DMS 273 (cell line): ENCODE data around the gene OR10Z1.

ENCODE experiments used
- DNase-seq: peaks from one replicate; lab custom pipeline; 2025; ENCODE audit not compliant: unreplicated experiment; lab: John Stamatoyannopoulos, UW

Gene OR10Z1, protein sequence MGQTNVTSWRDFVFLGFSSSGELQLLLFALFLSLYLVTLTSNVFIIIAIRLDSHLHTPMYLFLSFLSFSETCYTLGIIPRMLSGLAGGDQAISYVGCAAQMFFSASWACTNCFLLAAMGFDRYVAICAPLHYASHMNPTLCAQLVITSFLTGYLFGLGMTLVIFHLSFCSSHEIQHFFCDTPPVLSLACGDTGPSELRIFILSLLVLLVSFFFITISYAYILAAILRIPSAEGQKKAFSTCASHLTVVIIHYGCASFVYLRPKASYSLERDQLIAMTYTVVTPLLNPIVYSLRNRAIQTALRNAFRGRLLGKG

DNA sequence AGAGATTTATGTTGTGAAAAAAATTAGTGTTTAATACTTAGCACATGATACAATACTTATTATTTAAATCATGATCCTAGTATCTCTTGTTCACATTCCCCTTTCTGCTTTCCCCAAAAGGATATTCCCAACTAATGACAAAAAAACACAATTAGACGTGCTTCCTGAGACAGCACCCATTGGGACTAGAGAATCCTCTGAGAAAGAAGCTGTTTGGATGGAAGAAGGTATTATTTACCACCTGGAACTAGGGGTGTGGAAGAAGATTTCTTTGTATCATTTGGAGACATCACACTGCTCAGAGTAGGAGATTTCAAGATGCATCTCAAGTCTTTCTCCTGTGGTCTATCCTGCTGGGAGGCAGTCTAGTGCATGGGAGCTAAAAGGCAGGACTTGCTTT is at the start of gene OR10Z1:
TSS of gene OR10Z1 (plus strand) at position 301 of the 400 bp plus-strand sequence. CDS start 1,171 bp downstream, outside the sequence.
- DNase-seq = no peak

DNA sequence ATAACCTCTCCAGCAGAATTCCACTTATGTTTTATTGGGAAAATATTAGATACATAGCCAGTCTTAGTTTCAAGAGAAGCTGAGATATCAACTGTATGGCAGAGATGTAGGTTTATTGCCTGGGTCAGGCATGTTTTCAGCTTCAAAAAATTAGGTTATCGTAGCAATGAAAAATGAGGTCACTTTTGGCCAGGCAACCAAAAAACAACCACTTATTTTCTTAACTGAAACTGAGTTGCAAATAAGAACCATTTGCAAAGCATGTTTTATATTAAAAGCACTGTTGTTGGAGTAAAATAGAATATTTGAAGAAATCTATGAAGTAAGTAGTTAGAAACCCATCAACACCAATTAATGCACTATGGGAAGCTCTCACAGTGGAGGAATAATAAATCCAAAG is 45.4 kb upstream of the OR10Z1 start:
- no peak for DNase-seq

DNA sequence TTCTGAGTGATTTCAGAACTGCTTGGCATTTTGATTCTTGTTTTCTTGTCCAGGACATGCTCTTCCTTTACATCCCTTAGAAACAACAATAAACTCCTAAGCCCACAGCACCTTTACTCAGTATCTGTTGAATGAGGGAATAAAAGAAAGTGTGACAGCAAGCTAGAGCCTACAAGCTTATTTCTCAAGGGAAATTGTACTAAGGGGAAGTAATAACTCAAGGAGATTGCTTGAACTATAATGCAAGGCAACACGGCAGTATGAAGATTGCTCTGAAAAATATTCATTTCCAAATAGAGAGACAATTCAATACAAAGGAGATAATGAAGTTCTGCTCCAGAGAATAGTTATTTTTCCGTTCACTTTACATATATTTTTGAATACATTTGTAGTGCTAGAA is 41.2 kb upstream of the OR10Z1 start:
- no peak for DNase-seq

DNA sequence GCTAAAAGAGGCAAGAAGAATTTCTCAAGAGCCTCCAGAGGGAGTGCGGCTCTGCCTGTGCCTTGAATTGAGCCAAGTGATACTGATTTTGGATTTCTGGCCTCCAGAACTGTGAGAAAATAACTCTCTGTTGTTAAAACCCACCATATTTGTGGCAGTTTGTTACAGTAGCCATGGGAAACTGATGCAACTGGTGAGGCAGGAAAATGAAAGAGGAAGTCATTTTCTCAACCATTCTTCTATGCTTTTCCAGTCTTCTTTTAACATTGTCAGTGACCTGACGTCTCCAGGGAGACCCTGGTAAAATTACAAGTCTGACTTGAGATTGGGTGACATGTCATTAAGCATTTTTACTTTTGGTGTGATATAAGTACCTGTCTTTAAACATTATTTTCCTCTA is 40.5 kb upstream of the OR10Z1 start:
- DNase-seq = no peak

DNA sequence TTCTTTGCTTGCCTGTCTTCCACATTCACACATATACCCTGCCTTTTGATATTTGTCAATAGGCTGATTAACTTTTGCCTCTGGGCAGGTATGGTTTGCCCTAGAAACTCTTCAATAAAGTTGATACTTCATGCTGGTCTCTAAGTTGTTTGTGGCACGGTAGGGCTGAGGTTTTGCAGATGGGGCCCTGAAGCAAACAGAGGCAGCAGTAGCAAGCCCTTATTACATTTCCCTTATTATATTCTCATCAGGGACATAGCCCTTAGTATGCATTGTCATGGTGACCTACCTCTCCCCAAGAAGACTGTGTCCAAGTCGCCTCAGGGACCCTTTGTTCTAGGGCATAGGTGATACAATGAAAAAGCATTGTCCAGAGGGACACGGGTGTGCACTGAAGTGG is 34.6 kb upstream of the OR10Z1 start, which contains the start of gene OR6P1:
TSS of gene OR6P1 (minus strand) at position 101 of the 400 bp plus-strand sequence. CDS start 6,976 bp downstream, outside the sequence.
- no peak for DNase-seq

DNA sequence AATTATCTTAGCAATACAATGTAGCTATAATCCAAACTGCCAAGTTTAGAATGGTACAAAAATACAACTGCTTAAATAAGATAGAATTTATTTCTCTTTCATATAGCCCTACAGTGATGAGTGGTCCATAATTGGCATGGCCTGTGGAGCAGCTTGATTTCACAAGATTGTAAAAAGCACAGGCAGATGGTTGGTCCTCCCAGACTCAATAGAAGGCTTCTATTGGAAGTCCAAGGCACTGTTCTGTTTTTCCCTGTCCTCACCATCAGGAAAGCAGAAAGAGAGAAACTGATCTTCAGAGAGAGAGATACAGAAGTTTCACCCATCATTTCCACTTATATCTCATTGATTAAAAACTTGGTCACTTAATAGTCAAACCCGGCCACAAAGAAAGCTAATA is 32.8 kb upstream of the OR10Z1 start:
- no peak for DNase-seq

DNA sequence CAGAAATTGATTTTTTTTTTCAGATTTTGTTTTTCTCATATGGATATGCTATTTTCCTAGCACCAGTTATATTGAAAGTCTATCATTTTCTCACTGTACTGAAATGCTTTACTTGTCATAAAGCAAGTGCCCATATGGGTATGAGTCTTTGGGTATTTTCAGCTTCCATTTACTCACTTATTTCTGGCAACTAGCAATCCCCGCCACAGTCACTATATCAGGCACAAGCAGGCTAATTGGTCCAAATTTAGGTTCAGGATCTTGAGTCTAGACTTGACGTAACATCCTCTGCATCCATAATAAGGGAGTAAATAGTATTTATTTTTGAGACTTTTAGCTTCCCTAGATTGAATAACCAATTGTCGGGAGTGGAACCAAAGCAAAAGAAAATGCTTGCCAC is 27.5 kb upstream of the OR10Z1 start:
- DNase-seq = no peak

DNA sequence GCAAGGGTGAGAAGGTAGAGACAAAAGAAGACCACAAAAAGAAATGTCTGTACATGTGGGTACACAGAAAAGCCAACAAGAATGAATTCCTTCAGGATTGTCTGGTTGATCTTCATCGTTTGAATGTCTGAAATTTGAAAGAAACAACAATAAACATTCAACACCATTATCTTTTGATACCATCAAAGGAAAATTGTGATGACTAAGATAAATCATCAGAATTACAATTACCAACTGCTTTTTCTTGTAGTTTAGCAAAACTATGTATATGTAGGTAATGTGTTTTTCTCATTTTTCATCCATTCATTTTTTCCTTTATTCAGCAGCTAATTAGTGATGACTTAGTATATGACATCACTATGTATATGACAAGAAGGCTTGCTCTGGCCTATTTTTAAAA is 25.3 kb upstream of the OR10Z1 start, which contains the start of gene OR10X1:
TSS of gene OR10X1 (minus strand) at position 167 of the 400 bp plus-strand sequence. CDS start at position 167, 0 bp downstream.
- no peak for DNase-seq

DNA sequence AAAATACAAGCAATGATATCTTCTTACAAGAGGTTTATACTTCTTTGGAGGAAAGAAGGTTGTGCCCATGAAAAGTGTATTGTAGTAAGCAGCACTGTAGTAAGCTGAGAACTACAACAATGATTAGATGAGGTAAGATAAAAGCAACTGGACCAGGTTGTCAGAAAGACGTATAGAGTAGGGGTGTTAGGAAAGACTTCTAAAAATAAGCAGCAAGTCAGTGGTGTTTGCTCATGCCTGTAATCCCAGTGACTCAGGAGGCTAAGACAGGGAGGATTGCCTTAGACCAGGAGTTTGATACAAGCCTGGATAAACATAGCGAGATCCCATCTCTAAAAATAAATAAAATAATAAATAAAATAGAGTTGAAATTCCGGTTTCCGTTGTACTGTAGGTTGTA is 21.1 kb upstream of the OR10Z1 start:
- DNase-seq = no peak

DNA sequence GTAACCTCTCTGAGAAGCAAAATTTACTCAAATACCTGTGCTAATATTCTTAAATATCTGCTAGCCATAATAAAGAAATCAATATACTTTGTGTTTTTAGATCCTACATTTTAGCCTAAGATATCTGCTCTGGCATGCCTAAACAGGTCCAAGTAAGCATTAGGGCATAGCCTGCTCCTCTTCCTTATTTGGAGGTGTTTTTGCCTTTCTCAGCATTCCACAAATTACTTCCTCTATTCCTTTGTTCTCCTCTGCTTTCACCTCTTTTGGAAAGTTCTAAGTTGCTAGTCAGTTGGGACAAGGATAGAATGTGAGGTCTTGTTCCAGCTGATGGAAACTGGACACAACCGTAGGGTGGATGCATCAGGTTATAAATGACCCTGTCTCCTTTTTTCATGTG is 18.1 kb upstream of the OR10Z1 start:
- no peak for DNase-seq

DNA sequence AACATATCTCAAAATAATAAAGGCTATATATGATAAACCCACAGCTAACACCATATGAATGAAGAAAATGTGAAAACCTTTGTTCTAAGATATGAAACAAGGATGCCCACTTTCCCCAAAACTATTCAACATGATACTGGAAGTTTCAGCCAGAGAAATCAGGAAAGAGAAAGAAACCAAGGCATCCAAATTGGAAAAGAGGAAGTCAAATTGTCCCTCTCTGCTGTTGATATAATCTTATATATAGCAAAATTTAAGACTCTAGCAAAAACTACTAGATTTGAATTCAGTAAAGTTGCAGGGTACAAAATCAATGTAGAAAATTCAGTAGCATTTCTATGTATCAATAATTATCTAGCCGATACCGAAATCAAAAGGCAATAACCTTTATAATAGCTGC is 4.3 kb upstream of the OR10Z1 start:
- no peak for DNase-seq

DNA sequence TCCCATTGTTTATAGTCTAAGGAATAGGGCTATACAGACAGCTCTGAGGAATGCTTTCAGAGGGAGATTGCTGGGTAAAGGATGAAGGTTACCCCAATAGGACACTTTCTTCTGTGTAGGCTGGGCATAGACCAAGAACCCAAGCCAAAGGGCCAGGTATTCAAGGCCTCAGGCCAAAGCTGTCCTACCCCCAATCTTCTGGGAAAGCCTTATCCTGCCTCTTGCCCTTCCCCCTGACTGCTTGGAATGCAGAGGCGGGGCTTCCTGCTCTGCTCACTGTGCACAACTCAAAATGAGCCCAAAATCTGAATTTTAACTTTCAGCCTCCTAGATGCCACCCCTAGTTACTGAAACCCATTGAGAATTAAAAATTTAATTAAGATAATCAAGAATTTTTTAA is 2.2 kb downstream of the OR10Z1 start:
- DNase-seq = no peak

DNA sequence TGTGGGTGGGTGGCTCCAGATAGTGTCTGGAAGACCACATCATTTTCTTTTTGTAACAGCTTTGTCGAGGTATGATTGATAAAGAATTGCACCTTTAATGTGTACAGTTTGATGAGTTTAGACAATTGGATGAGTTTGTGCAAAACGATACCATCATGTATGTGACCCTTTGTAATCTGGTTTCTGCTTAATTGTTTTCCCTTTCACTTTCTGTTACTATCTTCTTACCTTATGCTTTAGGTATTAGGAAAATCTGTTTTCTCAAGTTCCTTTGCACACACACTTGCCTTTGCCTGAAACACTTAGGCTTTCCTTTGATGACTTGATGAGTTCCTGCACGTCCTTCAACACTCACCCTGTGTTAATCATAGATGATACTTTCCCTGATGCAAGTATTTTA is 6.8 kb downstream of the OR10Z1 start:
- no peak for DNase-seq

DNA sequence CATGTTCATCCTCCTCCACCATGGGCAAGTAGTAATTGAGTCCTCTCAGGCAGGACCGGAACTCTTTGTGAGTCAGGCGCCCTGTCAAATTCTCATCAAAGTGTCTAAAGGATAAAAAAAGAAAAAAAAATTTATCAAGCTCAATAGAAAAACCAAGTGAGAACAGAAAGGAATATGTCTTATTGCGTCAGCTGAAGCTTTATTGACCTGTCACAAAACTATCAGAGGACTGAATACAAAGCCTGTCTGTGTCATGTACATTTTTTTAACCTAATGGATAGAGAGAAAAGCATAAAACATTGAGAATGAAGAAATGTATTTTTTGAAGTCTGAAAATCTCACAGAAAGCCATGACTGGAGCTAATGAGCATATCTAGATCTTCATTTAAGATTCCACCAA is 8.7 kb downstream of the OR10Z1 start:
- no peak for DNase-seq

DNA sequence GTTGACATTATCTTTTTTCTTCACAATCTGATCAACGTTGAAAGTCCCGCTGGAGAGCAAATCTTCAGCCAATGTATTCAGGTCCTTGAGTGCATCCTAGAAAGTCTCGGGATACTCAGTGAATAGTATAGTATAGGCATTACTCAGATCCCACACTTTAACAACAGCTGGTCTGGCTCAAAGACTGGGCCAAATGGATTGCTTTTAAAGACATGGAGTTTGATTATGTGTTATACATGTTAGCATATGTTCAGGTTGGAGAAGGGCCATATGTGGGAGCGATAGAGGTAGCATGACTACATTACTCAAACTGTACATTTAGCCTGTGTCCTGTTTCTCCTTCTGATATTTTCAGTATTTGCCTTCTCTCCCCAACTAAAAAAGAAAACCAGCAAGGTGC is 33.1 kb downstream of the OR10Z1 start:
- DNase-seq = no peak

DNA sequence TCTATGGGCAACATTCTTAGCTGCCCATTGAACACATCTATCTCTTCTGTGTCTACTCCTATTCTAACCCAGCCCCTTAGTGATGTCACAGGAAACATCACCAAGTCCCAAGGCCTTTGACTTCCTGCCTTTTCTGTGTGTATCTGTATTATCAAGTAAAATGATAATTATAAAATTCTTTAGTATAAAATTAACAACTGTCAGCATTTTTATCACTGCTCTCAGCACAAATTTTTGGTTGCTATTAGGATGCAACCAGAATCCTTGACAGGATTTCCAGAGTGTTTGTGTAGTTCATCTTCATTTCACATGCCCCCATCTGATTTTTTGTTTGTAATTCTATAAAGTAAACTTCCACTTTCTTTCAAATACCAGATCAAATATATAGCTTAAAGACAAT is 33.8 kb downstream of the OR10Z1 start:
- no peak for DNase-seq

DNA sequence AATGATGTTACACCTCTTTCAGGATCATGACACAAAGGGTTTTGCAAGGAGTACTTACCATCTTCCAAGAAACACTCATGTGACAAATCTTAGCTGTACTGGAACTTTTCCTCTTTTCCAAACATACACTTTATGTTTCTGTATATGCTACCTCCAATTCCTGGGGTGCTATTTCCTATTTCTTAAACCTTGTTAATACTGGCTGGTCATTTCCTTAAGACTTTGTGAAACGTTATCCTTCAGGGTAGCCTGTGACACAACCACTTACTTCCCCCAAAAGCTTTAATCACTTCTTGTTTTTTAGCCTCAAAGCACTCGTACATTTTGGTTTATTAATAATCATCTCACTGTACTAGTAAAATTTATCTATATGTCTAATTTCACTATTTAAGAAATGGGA is 39.4 kb downstream of the OR10Z1 start:
- no peak for DNase-seq

DNA sequence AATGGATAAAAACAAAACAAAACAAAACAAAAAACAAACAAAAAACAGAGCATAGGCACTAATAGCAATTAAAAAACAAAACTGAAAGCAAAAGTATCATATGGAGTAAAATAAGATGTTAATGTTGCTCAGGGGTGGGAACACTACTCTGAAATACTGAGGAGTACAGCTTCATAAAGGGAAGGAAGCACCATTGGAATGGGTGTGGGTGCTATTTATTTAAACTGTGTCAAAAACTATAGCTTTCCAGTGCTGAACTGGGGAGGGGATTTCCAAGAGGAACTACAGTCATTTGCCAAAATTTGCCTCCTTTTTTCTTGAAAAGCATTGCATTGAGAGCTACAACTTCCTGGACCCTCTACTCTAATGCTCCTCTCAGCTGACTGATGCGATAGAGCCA is 41.4 kb downstream of the OR10Z1 start:
- DNase-seq = no peak

DNA sequence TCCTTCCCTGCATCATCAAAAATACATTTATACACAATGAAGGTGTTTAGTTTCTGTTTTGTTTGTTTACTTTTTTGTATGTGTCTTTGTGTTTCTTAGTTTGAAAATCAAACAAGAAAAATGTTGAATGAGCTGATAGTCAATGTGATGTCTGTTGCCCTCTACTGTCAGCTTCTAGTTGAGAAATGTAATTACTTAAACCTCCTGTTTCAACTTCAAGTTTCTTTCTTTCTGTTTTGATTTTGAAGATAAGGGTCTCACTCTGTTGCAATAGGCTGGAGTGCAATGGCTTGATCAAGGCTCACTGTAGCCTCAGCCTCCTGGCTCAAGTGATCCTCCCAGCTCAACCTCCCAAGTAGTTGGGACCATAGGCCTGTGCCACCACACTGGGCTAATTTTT is 44.0 kb downstream of the OR10Z1 start:
- no peak for DNase-seq

DNA sequence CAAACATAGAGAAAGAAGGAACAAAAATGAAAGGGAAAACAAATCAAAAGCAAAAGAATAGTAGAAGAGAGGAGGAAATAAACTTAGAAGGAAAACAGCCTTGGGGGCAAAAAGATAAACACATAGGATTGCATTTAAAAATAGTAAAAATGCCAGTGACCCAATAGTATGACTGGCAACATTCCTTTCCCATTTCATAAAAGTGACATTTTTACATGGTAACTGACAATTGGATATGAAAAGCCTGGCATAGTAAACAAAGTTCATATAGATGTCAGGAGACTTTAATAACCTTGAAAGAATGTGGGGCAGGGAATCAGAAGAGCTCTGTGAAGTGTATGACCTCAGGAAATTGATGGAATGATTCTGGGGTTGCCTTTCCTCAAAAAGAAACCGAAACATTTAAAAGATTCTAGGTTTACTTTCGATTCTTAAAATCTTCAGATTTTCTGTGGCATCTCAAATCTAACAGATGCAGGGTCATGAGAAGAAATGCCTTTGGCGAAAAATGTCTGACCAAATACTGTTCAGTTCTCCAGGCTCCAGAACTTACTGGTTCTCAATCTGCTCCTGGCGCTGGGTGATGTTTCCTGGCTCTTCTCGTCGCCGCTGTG is 47.8 kb downstream of the OR10Z1 start:
- DNase-seq = no peak

DNA sequence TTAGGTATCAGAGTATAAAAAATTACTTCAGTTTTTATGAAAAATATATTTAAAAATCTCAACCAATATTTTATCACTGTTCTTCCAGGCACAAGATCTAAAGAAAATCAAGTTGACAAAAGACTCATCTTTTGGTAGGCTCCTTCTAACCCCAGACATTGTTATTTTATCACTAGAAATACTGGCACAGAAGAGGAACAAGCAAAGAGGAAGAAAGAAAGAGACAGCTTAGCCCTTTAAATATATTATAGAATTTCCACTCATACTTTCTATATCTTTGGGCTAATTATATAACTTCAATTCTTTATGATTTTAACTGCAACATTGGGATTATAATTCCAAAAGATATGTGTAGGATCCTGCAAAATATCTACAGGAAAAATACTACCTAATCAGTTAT is 49.0 kb downstream of the OR10Z1 start:
- no peak for DNase-seq

DNA sequence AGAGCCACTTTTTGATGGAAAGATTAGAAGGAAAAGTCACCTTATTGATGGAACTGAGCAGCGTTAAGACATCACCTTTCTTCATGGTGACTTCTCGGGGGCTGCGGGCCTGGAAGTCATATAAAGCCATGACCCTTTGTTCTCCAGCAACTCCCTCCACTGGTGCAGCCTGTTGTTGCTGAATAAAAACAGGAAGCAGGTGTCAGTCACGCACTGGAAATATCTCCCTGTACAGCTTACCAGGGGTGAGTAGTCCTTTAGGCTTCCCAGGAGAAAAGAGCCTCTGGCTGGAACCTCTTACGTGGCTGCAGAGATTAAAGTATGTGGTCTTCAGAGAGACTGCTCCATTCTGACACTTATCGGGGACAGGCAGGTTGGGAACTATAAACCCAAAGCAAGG is 49.5 kb downstream of the OR10Z1 start:
- DNase-seq = no peak
